ENCODE data around the gene CACNB2. TPM values are rescaled to one million over a fixed set of nuclear protein-coding genes. Genes with fewer than 3 reads are reported as not detected.

Gene CACNB2
- total RNA-seq, 1 experiment from 2014 or later, result 3.2 TPM

DNA sequence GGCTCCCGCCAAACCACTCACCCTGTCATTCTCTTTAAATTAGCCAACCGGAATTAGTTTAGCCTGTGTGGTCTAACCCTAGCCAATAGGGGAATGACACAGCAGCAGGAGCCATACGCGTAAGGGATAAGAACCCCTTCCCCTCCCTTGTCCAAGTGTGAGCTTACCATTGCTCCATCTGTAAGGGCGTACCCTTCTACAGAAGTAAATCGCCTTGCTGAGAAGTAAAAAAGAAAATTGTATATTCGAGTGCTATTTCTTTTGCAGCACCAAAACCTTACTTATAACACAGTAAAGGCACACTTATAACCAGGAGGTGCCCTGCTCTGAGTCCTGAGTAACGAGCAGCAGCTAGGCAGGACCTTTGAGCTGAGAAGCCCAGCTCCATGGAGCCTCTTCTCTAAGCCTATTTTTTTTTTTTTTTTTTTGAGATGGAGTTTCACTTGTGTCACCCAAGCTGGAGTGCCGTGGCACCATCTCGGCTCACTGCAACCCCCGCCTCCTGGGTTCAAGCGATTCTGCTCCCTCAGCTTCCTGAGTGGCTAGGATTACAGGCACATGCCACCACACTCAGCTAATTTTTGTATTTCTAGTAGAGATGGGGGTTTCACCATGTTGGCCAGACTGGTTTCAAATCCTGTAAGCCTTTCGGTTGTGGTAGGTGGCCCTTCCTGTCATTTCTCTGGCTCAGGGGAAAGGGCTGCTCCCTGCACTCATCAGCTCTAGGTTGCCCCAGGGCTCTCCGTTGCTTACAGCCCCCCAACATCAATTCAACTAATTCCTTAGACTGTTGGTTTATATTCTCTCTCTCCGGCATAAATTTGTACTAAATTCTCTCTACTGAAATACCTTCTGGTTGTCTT is 437.8 kb downstream of the CACNB2 start:
- POLR2A ChIA-PET, result no interaction called here
- H3K9me3 Mint-ChIP-seq, result peaks cover 43% of the 10 kb centered on the region

DNA sequence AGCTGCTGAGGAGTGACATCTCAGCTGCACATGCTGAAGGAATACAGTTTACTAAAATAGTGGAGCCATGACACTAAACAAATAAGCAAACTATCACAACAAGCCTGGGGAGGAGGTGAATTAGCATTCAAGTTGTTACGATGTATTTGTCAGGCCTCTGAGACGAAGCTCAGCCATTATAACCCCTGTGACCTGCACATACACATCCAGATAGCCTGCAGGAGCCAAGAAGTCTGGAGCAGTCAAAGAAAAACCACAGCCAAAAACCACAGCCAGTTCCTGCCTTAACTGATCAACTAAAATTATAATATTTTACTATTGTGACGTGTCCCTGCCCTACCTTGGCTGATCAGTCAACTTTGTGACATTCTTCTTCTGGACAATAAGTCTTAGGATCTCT is 442.6 kb downstream of the CACNB2 start:
- Mint-ChIP-seq H3K27ac (no peak overlapping the region), H3K27me3 (ENCODE audit: low read depth) (no peaks in the 10 kb centered on the region), H3K4me1 (peaks cover 23% of the 10 kb centered on the region), H3K9me3 (peaks cover 24% of the 10 kb centered on the region), H3K36me3 (peaks cover 76% of the 10 kb centered on the region), H3K4me3 (no peak overlapping the region)
- POLR2A ChIA-PET, result no interaction called here
- no peak for TF ChIP-seq SOX15 (CRISPR knock-in tag; IDR thresholded peaks at IDR 0.05)
- no peak for TF ChIP-seq ZNF138 (CRISPR knock-in tag; conservative IDR thresholded peaks at IDR 0.05)
- no peak for TF ChIP-seq NFYB (CRISPR knock-in tag; conservative IDR thresholded peaks at IDR 0.05; ENCODE audit: low read depth)
- no peak for TF ChIP-seq ZNF232 (CRISPR knock-in tag; IDR thresholded peaks at IDR 0.05)
- TF ChIP-seq JUN (CRISPR knock-in tag; IDR thresholded peaks at IDR 0.05), result no peak
- TF ChIP-seq ZNF423 (CRISPR knock-in tag; IDR thresholded peaks at IDR 0.05), result no peak
- TF ChIP-seq, protein P1, sequence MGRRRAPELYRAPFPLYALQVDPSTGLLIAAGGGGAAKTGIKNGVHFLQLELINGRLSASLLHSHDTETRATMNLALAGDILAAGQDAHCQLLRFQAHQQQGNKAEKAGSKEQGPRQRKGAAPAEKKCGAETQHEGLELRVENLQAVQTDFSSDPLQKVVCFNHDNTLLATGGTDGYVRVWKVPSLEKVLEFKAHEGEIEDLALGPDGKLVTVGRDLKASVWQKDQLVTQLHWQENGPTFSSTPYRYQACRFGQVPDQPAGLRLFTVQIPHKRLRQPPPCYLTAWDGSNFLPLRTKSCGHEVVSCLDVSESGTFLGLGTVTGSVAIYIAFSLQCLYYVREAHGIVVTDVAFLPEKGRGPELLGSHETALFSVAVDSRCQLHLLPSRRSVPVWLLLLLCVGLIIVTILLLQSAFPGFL (CRISPR knock-in tag; IDR thresholded peaks at IDR 0.05; ENCODE audit: borderline replicate concordance), result no peak
- TF ChIP-seq, protein P2, sequence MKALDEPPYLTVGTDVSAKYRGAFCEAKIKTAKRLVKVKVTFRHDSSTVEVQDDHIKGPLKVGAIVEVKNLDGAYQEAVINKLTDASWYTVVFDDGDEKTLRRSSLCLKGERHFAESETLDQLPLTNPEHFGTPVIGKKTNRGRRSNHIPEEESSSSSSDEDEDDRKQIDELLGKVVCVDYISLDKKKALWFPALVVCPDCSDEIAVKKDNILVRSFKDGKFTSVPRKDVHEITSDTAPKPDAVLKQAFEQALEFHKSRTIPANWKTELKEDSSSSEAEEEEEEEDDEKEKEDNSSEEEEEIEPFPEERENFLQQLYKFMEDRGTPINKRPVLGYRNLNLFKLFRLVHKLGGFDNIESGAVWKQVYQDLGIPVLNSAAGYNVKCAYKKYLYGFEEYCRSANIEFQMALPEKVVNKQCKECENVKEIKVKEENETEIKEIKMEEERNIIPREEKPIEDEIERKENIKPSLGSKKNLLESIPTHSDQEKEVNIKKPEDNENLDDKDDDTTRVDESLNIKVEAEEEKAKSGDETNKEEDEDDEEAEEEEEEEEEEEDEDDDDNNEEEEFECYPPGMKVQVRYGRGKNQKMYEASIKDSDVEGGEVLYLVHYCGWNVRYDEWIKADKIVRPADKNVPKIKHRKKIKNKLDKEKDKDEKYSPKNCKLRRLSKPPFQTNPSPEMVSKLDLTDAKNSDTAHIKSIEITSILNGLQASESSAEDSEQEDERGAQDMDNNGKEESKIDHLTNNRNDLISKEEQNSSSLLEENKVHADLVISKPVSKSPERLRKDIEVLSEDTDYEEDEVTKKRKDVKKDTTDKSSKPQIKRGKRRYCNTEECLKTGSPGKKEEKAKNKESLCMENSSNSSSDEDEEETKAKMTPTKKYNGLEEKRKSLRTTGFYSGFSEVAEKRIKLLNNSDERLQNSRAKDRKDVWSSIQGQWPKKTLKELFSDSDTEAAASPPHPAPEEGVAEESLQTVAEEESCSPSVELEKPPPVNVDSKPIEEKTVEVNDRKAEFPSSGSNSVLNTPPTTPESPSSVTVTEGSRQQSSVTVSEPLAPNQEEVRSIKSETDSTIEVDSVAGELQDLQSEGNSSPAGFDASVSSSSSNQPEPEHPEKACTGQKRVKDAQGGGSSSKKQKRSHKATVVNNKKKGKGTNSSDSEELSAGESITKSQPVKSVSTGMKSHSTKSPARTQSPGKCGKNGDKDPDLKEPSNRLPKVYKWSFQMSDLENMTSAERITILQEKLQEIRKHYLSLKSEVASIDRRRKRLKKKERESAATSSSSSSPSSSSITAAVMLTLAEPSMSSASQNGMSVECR (CRISPR knock-in tag; IDR thresholded peaks at IDR 0.05; ENCODE audit: borderline replicate concordance), result no peak
- no peak for TF ChIP-seq MYBL2 (CRISPR knock-in tag; IDR thresholded peaks at IDR 0.05)
- TF ChIP-seq ZNF219 (CRISPR knock-in tag; IDR thresholded peaks at IDR 0.05; ENCODE audit: borderline replicate concordance), result no peak
- no peak for TF ChIP-seq RORB (CRISPR knock-in tag; IDR thresholded peaks at IDR 0.05)
- DNase-seq (ENCODE audit: low spot score) (no peak), ATAC-seq (no peak)
- CTCF ChIA-PET, result no interaction called here

More for the DNA sequence above, 437.8 kb downstream of the CACNB2 start:
- Mint-ChIP-seq H3K4me3 (no peak overlapping the region), H3K36me3 (peaks cover 56% of the 10 kb centered on the region), H3K27me3 (ENCODE audit: low read depth) (no peaks in the 10 kb centered on the region), H3K27ac (no peak overlapping the region), H3K4me1 (peaks cover 14% of the 10 kb centered on the region)
- TF ChIP-seq NR1H2 (CRISPR knock-in tag; IDR thresholded peaks at IDR 0.05) (no peak), OVOL2 (CRISPR knock-in tag; IDR thresholded peaks at IDR 0.05; ENCODE audit: borderline replicate concordance) (no peak), JUN (CRISPR knock-in tag; IDR thresholded peaks at IDR 0.05) (no peak)
- TF ChIP-seq, protein P3, sequence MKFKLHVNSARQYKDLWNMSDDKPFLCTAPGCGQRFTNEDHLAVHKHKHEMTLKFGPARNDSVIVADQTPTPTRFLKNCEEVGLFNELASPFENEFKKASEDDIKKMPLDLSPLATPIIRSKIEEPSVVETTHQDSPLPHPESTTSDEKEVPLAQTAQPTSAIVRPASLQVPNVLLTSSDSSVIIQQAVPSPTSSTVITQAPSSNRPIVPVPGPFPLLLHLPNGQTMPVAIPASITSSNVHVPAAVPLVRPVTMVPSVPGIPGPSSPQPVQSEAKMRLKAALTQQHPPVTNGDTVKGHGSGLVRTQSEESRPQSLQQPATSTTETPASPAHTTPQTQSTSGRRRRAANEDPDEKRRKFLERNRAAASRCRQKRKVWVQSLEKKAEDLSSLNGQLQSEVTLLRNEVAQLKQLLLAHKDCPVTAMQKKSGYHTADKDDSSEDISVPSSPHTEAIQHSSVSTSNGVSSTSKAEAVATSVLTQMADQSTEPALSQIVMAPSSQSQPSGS (CRISPR knock-in tag; IDR thresholded peaks at IDR 0.05; ENCODE audit: borderline replicate concordance, low read depth), result no peak
- DNase-seq (ENCODE audit: low spot score) (no peak), ATAC-seq (no peak)
- CTCF ChIA-PET, result no interaction called here
